ENCODE results near the gene DZIP1. TPM values are rescaled to one million over a fixed set of nuclear protein-coding genes. Genes with fewer than 3 reads are reported as not detected.

The DZIP1 gene
- total RNA-seq, 3 donors from 2014 or later: 1.3 to 23.6 (median 3.6) TPM

DNA sequence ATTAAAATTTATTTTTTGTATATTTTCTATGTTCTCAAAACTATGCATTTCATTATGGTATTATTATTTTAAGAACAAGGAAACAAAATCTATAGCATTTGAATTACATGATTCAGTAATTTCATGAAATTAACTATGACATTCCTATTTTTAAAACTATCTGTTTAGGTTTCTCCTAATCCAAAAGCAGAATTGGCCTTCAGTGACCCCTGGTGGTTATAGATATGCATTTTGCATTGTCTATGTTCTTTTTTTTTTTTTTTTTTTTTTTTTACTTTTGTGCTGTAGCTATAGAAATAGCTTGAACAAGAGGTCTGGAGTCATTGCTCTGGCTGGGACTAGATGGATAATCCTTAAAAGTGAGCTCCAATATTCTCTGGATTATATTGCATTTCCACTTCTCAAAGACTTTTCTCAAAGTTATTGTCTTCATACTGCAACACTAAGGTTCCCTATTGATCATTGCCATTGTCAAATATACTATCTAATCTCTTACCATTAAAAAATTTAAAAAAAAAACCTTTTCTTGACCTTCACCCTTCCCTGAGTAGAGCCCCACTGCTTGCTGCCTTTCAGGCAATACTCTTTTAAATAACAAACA, 16.6 kb upstream of the DZIP1 start:
- no peak overlapping the region for H3K4me3 ChIP-seq
- no peaks in the 10 kb centered on the region for H3K4me1 ChIP-seq (ENCODE audit: low read depth)
- DNase-seq: peak in 1 of 3 donors; percentile 57
- no peaks in the 10 kb centered on the region for H3K36me3 ChIP-seq (ENCODE audit: low read depth)
- TF ChIP-seq, protein P1, sequence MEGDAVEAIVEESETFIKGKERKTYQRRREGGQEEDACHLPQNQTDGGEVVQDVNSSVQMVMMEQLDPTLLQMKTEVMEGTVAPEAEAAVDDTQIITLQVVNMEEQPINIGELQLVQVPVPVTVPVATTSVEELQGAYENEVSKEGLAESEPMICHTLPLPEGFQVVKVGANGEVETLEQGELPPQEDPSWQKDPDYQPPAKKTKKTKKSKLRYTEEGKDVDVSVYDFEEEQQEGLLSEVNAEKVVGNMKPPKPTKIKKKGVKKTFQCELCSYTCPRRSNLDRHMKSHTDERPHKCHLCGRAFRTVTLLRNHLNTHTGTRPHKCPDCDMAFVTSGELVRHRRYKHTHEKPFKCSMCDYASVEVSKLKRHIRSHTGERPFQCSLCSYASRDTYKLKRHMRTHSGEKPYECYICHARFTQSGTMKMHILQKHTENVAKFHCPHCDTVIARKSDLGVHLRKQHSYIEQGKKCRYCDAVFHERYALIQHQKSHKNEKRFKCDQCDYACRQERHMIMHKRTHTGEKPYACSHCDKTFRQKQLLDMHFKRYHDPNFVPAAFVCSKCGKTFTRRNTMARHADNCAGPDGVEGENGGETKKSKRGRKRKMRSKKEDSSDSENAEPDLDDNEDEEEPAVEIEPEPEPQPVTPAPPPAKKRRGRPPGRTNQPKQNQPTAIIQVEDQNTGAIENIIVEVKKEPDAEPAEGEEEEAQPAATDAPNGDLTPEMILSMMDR (IDR thresholded peaks at IDR 0.05): peak; percentile 15
- ATAC-seq: no peak
- H3K9me3 ChIP-seq: peaks cover 16% of the 10 kb centered on the region
- intact Hi-C loops (cut with DNase I, micrococcal nuclease): no loop called here

DNA sequence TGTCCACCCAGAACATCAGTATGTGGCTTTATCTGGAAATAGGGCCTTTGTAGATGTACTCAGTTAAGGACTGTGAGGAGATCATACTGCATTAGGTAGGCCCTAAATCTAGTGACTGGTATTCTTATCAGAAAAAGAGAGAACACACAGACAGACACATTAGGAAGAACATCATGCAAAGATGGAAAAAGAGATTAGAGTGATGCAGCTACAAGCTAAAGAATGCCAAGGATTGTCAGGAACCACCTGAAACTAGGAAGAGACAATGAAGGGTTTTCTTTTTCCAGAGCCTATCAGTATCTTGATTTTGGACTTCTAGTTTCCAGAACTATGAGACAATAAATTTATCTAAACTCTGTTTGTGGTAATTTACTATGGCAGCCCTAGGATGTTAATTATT, 15.0 kb upstream of the DZIP1 start:
- Histone ChIP-seq H3K4me3 (no peak overlapping the region), H3K4me1 (ENCODE audit: low read depth) (no peaks in the 10 kb centered on the region), H3K9me3 (peaks cover under 1% of the 10 kb centered on the region), H3K36me3 (ENCODE audit: low read depth) (no peaks in the 10 kb centered on the region)
- intact Hi-C loops (cut with DNase I, micrococcal nuclease): no loop called here
- no peak for ATAC-seq
- no peak for DNase-seq
- TF ChIP-seq, protein P1 (IDR thresholded peaks at IDR 0.05): no peak

DNA sequence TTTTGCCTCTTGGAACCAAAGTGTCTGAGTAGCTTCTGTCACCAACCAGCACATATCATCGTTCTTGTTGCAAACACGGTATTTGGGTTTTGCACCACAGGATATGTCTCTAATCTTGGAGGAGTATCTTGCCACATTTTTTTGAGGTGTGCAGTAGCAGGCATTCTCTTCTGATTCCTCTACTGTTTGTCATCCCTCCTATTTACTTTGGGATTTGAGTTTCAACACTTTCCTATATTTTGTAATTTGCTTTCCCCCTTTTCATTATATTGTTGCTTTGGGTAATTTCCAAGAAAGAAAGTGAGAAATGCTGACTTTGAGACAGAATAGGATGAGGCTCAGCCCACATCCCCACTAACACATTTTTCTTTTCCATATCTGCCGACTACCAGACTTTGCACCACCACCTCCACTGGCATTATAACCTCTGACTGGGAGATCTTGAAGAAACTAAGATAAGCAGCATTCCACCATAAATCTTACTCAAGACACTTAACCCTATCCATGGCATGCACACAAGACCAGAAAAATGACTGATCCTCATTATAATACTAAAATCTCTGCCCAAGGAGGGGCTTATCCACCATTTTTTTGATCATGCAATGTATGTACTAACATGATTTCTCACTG, 12.0 kb upstream of the DZIP1 start:
- intact Hi-C loops (cut with DNase I, micrococcal nuclease): no loop called here
- H3K4me3 ChIP-seq: no peak overlapping the region
- ATAC-seq: no peak
- H3K9me3 ChIP-seq: no peaks in the 10 kb centered on the region
- no peak for DNase-seq
- no peaks in the 10 kb centered on the region for H3K36me3 ChIP-seq (ENCODE audit: low read depth)
- H3K4me1 ChIP-seq (ENCODE audit: low read depth): no peaks in the 10 kb centered on the region
- TF ChIP-seq, protein P1 (IDR thresholded peaks at IDR 0.05): no peak

DNA sequence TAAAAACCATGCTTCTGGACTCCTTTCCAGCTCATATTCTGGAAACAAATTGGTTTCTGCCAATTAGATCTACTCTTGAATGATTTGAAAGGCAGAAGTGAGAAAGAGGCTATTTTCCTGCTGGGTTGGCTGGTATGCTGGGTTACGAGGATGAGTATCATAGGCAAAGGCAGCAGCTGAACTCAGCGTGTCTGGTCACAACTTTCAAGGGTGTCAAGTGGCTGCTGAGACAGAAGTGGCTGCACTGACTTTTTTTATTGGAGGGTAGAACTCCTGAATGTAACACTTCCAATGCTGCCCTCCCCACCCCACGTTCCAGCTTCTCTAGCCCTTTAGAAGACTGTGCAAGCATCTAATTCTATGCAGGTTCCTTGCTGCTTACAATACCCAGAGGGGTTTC, 8.3 kb upstream of the DZIP1 start:
- Histone ChIP-seq H3K9me3 (no peaks in the 10 kb centered on the region), H3K36me3 (ENCODE audit: low read depth) (no peaks in the 10 kb centered on the region), H3K4me1 (ENCODE audit: low read depth) (no peaks in the 10 kb centered on the region), H3K4me3 (no peak overlapping the region)
- intact Hi-C loops (cut with DNase I, micrococcal nuclease): no loop called here
- DNase-seq (no peak), ATAC-seq (no peak)
- TF ChIP-seq, protein P1 (IDR thresholded peaks at IDR 0.05): no peak

DNA sequence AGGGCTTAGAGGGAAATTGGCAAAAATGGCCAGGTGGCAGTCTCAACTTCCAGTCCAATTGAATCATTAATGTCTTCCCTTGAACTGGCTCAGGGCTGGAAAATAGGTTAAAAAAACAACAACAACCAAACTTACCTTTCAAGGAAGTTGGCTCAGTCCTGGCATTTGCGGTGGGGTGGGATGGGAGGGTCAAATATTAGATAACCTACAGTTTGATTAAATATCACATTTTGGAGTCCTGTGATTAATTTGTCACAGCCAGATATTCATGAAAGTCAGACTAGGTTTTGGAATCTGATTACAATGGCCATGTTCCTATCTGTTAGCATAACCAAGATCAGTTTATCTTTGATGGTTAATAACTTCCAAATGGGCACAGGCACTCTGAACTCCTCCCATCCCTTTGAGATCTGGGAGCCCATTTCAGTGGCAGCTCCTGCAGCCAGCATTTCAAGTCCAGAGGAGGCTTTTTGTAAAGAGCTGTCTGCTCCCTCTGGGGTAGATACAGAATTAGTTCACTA, 7.8 kb upstream of the DZIP1 start:
- ATAC-seq: no peak

More for the DNA sequence above, 7.8 kb upstream of the DZIP1 start:
- H3K4me3 ChIP-seq: no peak overlapping the region
- TF ChIP-seq, protein P1 (IDR thresholded peaks at IDR 0.05): no peak
- H3K9me3 ChIP-seq: no peaks in the 10 kb centered on the region
- no peaks in the 10 kb centered on the region for H3K36me3 ChIP-seq (ENCODE audit: low read depth)
- intact Hi-C loops (cut with DNase I, micrococcal nuclease): no loop called here
- no peaks in the 10 kb centered on the region for H3K4me1 ChIP-seq (ENCODE audit: low read depth)
- no peak for DNase-seq

All from mucosa of descending colon (tissue), 3 donors.